Measurements from ENCODE around the gene MRPL54.

GRCh38 chr19:3782903-3783302 is 20.4 kb downstream of the MRPL54 start:
- TF ChIP-seq, protein P1, sequence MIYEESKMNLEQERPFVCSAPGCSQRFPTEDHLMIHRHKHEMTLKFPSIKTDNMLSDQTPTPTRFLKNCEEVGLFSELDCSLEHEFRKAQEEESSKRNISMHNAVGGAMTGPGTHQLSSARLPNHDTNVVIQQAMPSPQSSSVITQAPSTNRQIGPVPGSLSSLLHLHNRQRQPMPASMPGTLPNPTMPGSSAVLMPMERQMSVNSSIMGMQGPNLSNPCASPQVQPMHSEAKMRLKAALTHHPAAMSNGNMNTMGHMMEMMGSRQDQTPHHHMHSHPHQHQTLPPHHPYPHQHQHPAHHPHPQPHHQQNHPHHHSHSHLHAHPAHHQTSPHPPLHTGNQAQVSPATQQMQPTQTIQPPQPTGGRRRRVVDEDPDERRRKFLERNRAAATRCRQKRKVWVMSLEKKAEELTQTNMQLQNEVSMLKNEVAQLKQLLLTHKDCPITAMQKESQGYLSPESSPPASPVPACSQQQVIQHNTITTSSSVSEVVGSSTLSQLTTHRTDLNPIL (CRISPR knock-in tag; IDR thresholded peaks at IDR 0.05; ENCODE audit: low read depth): no peak
- TF ChIP-seq, protein P2, sequence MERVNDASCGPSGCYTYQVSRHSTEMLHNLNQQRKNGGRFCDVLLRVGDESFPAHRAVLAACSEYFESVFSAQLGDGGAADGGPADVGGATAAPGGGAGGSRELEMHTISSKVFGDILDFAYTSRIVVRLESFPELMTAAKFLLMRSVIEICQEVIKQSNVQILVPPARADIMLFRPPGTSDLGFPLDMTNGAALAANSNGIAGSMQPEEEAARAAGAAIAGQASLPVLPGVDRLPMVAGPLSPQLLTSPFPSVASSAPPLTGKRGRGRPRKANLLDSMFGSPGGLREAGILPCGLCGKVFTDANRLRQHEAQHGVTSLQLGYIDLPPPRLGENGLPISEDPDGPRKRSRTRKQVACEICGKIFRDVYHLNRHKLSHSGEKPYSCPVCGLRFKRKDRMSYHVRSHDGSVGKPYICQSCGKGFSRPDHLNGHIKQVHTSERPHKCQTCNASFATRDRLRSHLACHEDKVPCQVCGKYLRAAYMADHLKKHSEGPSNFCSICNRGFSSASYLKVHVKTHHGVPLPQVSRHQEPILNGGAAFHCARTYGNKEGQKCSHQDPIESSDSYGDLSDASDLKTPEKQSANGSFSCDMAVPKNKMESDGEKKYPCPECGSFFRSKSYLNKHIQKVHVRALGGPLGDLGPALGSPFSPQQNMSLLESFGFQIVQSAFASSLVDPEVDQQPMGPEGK (CRISPR knock-in tag; IDR thresholded peaks at IDR 0.05; ENCODE audit: borderline replicate concordance): no peak
- TF ChIP-seq ZFP3 (CRISPR knock-in tag; IDR thresholded peaks at IDR 0.05) (no peak), TCF4 (CRISPR knock-in tag; IDR thresholded peaks at IDR 0.05; ENCODE audit: borderline replicate concordance) (no peak), TSHZ2 (CRISPR knock-in tag; IDR thresholded peaks at IDR 0.05) (no peak), RARB (CRISPR knock-in tag; IDR thresholded peaks at IDR 0.05) (no peak), ESRRG (CRISPR knock-in tag; IDR thresholded peaks at IDR 0.05) (no peak), ZNF8 (CRISPR knock-in tag; IDR thresholded peaks at IDR 0.05) (no peak), PPARA (CRISPR knock-in tag; IDR thresholded peaks at IDR 0.05; ENCODE audit: borderline replicate concordance) (no peak), ARNTL (CRISPR knock-in tag; IDR thresholded peaks at IDR 0.05; ENCODE audit: borderline replicate concordance, low read depth) (no peak), TOX (CRISPR knock-in tag; IDR thresholded peaks at IDR 0.05; ENCODE audit: borderline replicate concordance) (no peak), CSDC2 (CRISPR knock-in tag; IDR thresholded peaks at IDR 0.05) (no peak)
